Chondrocyte (in vitro differentiated cells): ENCODE data around the gene FAM110A. TPM values are rescaled to one million over a fixed set of nuclear protein-coding genes. Genes with fewer than 3 reads are reported as not detected.

Experiments used
- DNase-seq: peaks from one replicate; pipeline ENCODE4 v3.0.0; 2021; ENCODE audit warnings: mixed read lengths, low spot score
- H3K27ac Mint-ChIP-seq: one replicate; pipeline ENCODE4 v1.8.0; 2021; ENCODE audit warnings: mild to moderate bottlenecking, moderate library complexity, mixed read lengths; ENCODE audit not compliant: unreplicated experiment
- H3K27me3 Mint-ChIP-seq: 2 replicates; pipeline ENCODE4 v1.8.0; 2021; ENCODE audit warnings: low read depth, mixed read lengths
- H3K36me3 Mint-ChIP-seq: 2 replicates; pipeline ENCODE4 v1.8.0; 2021; ENCODE audit warnings: low read depth, mixed read lengths
- H3K4me1 Mint-ChIP-seq: 2 replicates; pipeline ENCODE4 v1.8.0; 2021; ENCODE audit warnings: low read depth, mild to moderate bottlenecking, mixed read lengths
- H3K4me3 Mint-ChIP-seq: one replicate; pipeline ENCODE4 v1.8.0; 2021; ENCODE audit warnings: mild to moderate bottlenecking, moderate library complexity, mixed read lengths; ENCODE audit not compliant: unreplicated experiment
- H3K9me3 Mint-ChIP-seq: 2 replicates; pipeline ENCODE4 v1.8.0; 2021; ENCODE audit warnings: low read depth, mixed read lengths
- CTCF ChIP-seq: fragments of 200-600 bp; sonication (generic); IDR thresholded peaks from 2 replicates; pipeline ENCODE4 v1.5.0; 2021; ENCODE audit warnings: antibody characterized with exemption, mild to moderate bottlenecking, moderate library complexity
- total RNA-seq: library from RNA; stranded (reverse); gene quantifications from 3 replicates; pipeline ENCODE4 v1.2.1, GENCODE V29; 2021

FAM110A gene
- total RNA-seq, 1 donor from 2014 or later: 2.6 TPM

- no peak for TF ChIP-seq CTCF
- Mint-ChIP-seq H3K27ac (no peak overlapping the region), H3K4me1 (no peaks in the 10 kb centered on the region), H3K9me3 (no peaks in the 10 kb centered on the region), H3K27me3 (peaks cover 19% of the 10 kb centered on the region), H3K4me3 (no peak overlapping the region), H3K36me3 (no peaks in the 10 kb centered on the region)
- DNase-seq: no peak
Observed at GRCh38 chr20:870758-871157, 37.2 kb downstream of the FAM110A start.

GRCh38 chr20:871436-871835 is 37.9 kb downstream of the FAM110A start:
- Mint-ChIP-seq H3K27ac (no peak overlapping the region), H3K27me3 (peaks cover 18% of the 10 kb centered on the region), H3K4me3 (no peak overlapping the region), H3K4me1 (no peaks in the 10 kb centered on the region), H3K36me3 (no peaks in the 10 kb centered on the region), H3K9me3 (no peaks in the 10 kb centered on the region)
- TF ChIP-seq CTCF: no peak
- DNase-seq: no peak

GRCh38 chr20:871948-872347 is 38.4 kb downstream of the FAM110A start:
- peaks cover 18% of the 10 kb centered on the region for H3K27me3 Mint-ChIP-seq
- H3K4me3 Mint-ChIP-seq: no peak overlapping the region
- H3K36me3 Mint-ChIP-seq: no peaks in the 10 kb centered on the region
- DNase-seq: no peak
- no peaks in the 10 kb centered on the region for H3K9me3 Mint-ChIP-seq
- TF ChIP-seq CTCF: no peak
- no peak overlapping the region for H3K27ac Mint-ChIP-seq
- no peaks in the 10 kb centered on the region for H3K4me1 Mint-ChIP-seq

GRCh38 chr20:872855-873520 is 39.5 kb downstream of the FAM110A start:
- Mint-ChIP-seq H3K4me1 (no peaks in the 10 kb centered on the region), H3K27ac (no peak overlapping the region), H3K4me3 (no peak overlapping the region), H3K36me3 (no peaks in the 10 kb centered on the region), H3K9me3 (no peaks in the 10 kb centered on the region), H3K27me3 (peaks cover 18% of the 10 kb centered on the region)
- no peak for DNase-seq
- TF ChIP-seq CTCF: no peak

GRCh38 chr20:873875-874607 is 40.5 kb downstream of the FAM110A start:
- Mint-ChIP-seq H3K4me3 (no peak overlapping the region), H3K36me3 (no peaks in the 10 kb centered on the region), H3K27ac (no peak overlapping the region), H3K27me3 (peaks cover 18% of the 10 kb centered on the region), H3K4me1 (no peaks in the 10 kb centered on the region), H3K9me3 (no peaks in the 10 kb centered on the region)
- DNase-seq: no peak
- no peak for TF ChIP-seq CTCF
